ENCODE data around the gene RAB8B.
"Not testable (repeated sequence)": the region's sequence is repeated elsewhere in the genome, so short reads cannot be mapped to it uniquely, and the experiment has no call there.

Gene RAB8B

DNA sequence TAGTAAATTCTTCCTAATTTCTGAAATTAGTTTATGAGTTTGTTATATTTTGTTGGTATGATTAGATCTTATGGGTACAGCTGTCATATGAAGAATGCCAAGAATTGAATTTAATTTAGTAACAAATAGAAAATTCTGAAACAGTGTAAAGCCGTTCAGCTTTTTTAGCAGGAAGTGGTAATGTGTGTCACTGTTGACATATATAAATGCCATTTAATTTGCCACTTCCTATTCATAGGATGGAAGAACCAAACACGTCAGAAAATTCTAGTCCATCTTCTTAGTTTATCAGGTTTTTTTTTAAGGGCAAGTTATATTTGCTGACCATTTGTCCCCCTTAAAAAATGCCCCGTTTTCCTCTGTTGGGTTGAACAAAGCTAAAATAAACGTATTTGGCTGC lies 43.0 kb downstream of the RAB8B start:
- TF ChIP-seq, protein P1, sequence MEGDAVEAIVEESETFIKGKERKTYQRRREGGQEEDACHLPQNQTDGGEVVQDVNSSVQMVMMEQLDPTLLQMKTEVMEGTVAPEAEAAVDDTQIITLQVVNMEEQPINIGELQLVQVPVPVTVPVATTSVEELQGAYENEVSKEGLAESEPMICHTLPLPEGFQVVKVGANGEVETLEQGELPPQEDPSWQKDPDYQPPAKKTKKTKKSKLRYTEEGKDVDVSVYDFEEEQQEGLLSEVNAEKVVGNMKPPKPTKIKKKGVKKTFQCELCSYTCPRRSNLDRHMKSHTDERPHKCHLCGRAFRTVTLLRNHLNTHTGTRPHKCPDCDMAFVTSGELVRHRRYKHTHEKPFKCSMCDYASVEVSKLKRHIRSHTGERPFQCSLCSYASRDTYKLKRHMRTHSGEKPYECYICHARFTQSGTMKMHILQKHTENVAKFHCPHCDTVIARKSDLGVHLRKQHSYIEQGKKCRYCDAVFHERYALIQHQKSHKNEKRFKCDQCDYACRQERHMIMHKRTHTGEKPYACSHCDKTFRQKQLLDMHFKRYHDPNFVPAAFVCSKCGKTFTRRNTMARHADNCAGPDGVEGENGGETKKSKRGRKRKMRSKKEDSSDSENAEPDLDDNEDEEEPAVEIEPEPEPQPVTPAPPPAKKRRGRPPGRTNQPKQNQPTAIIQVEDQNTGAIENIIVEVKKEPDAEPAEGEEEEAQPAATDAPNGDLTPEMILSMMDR (IDR thresholded peaks at IDR 0.05; ENCODE audit: low read depth, low read length) = no peak
- H3K4me3 ChIP-seq (ENCODE audit: low read depth, low read length) = no peak overlapping the region

DNA sequence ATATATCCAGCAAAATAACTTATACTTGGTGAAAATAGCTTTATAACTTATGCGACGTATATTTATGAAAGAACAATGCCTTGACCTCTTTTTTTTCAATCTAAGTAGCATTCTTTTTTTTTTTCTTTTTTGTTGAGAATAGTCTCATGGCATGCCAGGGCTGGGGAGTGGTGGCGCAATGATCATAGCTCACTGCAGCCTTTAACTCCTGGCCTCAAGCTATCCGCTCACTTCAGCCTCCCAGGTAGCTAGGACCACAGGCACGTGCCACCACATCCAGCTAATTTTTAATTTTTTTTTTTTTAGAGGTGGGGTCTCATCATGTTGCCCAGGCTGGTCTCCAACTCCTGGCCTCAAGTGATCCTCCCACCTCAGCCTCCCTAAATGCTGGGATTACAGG lies 43.5 kb downstream of the RAB8B start:
- TF ChIP-seq, protein P1 (IDR thresholded peaks at IDR 0.05; ENCODE audit: low read depth, low read length) = no peak
- H3K4me3 ChIP-seq (ENCODE audit: low read depth, low read length) = no peak overlapping the region

DNA sequence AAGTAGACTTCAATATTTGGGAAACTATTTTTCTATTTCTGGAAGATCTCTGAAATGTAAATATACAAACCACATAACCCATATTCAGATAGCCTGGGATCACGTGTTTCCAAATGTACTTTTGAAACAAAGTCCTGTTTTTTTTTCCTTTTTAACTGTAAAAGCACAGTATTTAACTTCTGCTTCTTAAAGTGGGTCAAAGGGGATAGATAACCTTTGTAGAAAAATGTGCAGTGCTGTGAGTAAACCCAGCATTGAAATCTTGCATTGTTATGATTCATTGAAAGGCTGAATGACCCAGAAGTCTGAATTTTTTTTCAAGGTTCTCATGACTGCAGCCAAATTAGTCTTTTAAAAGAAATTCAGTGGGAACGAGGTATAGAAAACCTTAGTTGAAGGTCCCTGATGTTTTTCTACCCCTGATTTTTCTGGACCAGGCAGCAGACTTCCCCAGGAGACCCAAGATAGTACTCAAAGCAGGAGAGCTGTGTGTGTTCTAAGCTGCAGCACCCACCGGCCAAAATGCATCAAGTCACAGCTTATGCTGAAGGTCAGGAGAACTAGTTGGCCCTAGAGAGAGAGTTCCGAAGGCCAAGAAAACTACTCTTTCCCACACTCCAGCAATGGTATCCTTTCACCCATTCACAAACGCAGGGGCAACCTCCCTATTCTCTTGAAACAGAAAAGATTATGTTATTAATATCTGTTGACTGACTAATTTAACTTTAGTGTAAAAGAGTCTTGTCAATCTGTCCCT lies 44.4 kb downstream of the RAB8B start:
- TF ChIP-seq, protein P1 (IDR thresholded peaks at IDR 0.05; ENCODE audit: low read depth, low read length) = no peak

DNA sequence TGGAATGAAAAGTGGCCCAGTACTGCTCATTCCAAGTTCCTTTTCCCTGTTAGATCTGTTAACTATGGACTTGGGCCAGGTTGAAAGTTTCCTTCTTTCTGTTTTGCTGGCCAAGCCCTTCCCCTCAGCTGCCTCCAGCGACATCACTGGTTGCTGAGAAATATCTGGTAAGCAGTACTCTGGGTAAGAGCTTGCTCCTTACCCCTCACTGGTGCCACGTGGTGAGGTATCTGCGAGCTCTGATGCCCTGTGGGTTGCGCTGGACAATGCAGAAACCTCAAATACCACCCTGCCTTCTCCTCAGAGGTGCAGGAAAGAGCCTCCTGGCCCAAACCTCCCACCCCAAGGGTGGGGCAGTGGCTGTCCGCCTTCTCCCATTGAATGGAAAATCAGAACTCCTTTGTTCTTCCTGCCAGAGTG lies 45.1 kb downstream of the RAB8B start:
- no peak overlapping the region for H3K4me3 ChIP-seq (ENCODE audit: low read depth, low read length)
- TF ChIP-seq, protein P1 (IDR thresholded peaks at IDR 0.05; ENCODE audit: low read depth, low read length) = no peak

More for the DNA sequence above, 44.4 kb downstream of the RAB8B start:
- H3K4me3 ChIP-seq (ENCODE audit: low read depth, low read length) = no peak overlapping the region

DNA sequence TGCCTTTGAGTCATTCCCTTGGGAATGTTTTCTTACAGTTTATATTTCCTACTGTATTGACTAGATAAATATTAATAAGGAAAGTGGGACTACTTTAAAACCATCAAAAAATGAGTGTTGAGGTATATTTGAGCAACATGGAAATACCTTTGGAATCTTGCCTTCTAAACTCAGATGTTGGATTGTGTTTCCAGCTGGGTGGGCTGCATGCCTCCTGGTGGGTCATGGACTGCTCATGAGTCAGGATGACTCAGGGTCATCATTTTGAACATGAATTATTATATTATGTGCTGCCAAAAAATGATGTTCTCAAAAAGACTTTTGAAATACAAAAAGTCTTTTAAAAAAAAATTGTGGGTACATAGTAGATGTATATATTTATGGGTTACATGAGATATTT lies 46.9 kb downstream of the RAB8B start:
- TF ChIP-seq, protein P1 (IDR thresholded peaks at IDR 0.05; ENCODE audit: low read depth, low read length) = no peak
- no peak overlapping the region for H3K4me3 ChIP-seq (ENCODE audit: low read depth, low read length)

DNA sequence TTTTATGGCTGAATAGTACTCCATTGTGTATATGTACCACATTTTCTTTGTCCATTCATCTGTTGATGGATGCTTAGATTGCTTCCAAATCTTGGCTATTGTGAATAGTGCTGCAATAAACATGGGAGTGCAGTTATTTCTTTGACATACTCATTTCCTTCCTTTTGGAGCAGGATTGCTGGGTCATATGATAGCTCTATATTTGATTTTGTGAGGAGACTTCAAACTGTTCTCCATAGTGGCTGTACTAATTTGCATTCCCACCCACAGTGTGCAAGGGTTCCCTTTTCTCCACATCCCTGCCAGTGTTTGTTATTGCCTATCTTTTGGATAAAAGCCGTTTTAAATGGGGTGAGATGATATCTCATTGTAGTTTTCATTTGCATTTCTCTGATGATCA lies 47.7 kb downstream of the RAB8B start:
- H3K4me3 ChIP-seq (ENCODE audit: low read depth, low read length) = not testable (repeated sequence)

DNA sequence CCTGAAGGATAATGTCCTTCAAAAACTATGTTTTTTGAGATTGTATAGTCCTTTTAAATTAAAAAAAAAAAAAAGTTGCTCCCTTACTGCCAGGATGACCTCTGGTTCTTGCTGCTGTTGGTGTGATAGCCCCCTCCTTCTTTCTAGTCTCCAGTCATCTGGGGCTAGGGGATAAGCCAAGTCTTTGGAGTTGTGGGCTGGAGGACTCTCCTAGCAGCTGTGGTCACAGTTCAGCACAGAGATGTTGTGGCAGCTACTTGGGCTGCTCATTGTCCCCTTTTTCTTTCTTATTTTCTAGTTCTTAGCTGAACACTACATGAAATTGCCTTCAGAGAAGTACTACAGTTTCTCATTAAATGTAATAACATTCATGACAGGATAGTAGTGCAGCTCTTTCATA lies 48.8 kb downstream of the RAB8B start:
- TF ChIP-seq, protein P1 (IDR thresholded peaks at IDR 0.05; ENCODE audit: low read depth, low read length) = no peak
- no peak overlapping the region for H3K4me3 ChIP-seq (ENCODE audit: low read depth, low read length)

DNA sequence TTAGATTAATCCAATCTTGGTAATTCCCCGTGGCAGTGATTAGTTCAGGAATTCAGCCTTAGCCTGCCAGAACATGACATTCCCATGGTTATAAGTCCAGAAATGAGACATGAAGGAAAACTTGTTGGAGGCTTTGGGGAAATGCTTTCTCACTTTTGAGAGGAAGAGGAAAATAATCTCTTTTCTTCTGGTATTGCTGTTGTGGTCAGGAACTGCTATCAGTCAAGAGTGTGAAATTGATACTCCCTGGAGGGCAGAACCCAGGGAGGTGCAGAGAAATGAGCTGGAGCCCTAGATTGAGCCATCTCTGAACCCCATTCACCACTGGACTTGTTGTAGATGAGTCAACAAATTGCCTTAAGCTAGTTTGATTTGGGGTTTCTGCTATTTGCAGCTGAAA lies 49.4 kb downstream of the RAB8B start:
- TF ChIP-seq, protein P1 (IDR thresholded peaks at IDR 0.05; ENCODE audit: low read depth, low read length) = no peak
- H3K4me3 ChIP-seq (ENCODE audit: low read depth, low read length) = no peak overlapping the region
